GM12892 (cell line): Measurements from ENCODE around the gene MLPH.

Source experiments
- DNase-seq: peaks from one replicate; pipeline ENCODE4 v3.0.0; 2011; ENCODE audit not compliant: insufficient read length
- FAIRE-seq: peaks from 2 replicates; lab custom pipeline; 2011; peaks lifted over from hg19 to GRCh38; lab: Jason Lieb, UNC
- POLR2A ChIP-seq: IDR thresholded peaks from 2 replicates; pipeline ENCODE4 v1.6.1; 2011; ENCODE audit warnings: low read depth, low read length, control low read depth
- POLR2AphosphoS5 ChIP-seq: IDR thresholded peaks from 2 replicates; pipeline ENCODE4 v1.6.1; 2011; ENCODE audit warnings: low read depth, low read length, control low read depth
- TAF1 ChIP-seq: IDR thresholded peaks from 2 replicates; pipeline ENCODE4 v1.6.1; 2011; ENCODE audit warnings: low read depth, mild to moderate bottlenecking, control low read depth, low read length, borderline replicate concordance

The MLPH gene

GRCh38 chr2:237510502-237511217 is 23.6 kb downstream of the MLPH start:
- TF ChIP-seq POLR2A, result no peak
- TF ChIP-seq POLR2AphosphoS5, result no peak
- no peak for TF ChIP-seq TAF1
- DNase-seq (no peak), FAIRE-seq (no peak)

- no peak for DNase-seq
- TF ChIP-seq POLR2A, result no peak
- TF ChIP-seq TAF1, result no peak
- no peak for TF ChIP-seq POLR2AphosphoS5
- FAIRE-seq, result no peak
These were observed 24.4 kb downstream of the MLPH start for GRCh38 chr2:237511433-237511832.

GRCh38 chr2:237511885-237512405 is 24.9 kb downstream of the MLPH start:
- FAIRE-seq (no peak), DNase-seq (no peak)
- TF ChIP-seq POLR2AphosphoS5, result no peak
- no peak for TF ChIP-seq TAF1
- no peak for TF ChIP-seq POLR2A

- DNase-seq, result peak; percentile 78
- TF ChIP-seq TAF1 (no peak), POLR2A (no peak), POLR2AphosphoS5 (no peak)
- peak; percentile 84 for FAIRE-seq
These were observed 25.9 kb downstream of the MLPH start for GRCh38 chr2:237512774-237513466.

- TF ChIP-seq TAF1, result no peak
- no peak for TF ChIP-seq POLR2AphosphoS5
- no peak for TF ChIP-seq POLR2A
- no peak for FAIRE-seq
These were observed 26.6 kb downstream of the MLPH start for GRCh38 chr2:237513693-237514092.

GRCh38 chr2:237514474-237515130 is 27.6 kb downstream of the MLPH start:
- DNase-seq, result no peak
- TF ChIP-seq POLR2A, result no peak
- no peak for TF ChIP-seq POLR2AphosphoS5
- no peak for TF ChIP-seq TAF1
- no peak for FAIRE-seq

More at GRCh38 chr2:237513693-237514092, 26.6 kb downstream of the MLPH start:
- no peak for DNase-seq

GRCh38 chr2:237515166-237515565 is 28.1 kb downstream of the MLPH start:
- TF ChIP-seq POLR2AphosphoS5 (no peak), POLR2A (no peak), TAF1 (no peak)
- no peak for DNase-seq
- no peak for FAIRE-seq

GRCh38 chr2:237515621-237516275 is 28.7 kb downstream of the MLPH start:
- TF ChIP-seq TAF1, result no peak
- TF ChIP-seq POLR2AphosphoS5, result no peak
- no peak for TF ChIP-seq POLR2A
- DNase-seq, result no peak
- no peak for FAIRE-seq

- no peak for DNase-seq
- TF ChIP-seq POLR2A, result no peak
- TF ChIP-seq POLR2AphosphoS5, result no peak
- TF ChIP-seq TAF1, result no peak
- FAIRE-seq, result no peak
These were observed 30.1 kb downstream of the MLPH start for GRCh38 chr2:237517163-237517562.

GRCh38 chr2:237517990-237518389 is 30.9 kb downstream of the MLPH start:
- no peak for FAIRE-seq
- DNase-seq, result no peak
- TF ChIP-seq POLR2AphosphoS5 (no peak), POLR2A (no peak)

GRCh38 chr2:237519506-237520245 is 32.6 kb downstream of the MLPH start:
- no peak for TF ChIP-seq TAF1
- TF ChIP-seq POLR2A, result no peak
- TF ChIP-seq POLR2AphosphoS5, result no peak
- FAIRE-seq (no peak), DNase-seq (no peak)

GRCh38 chr2:237520290-237520689 is 33.2 kb downstream of the MLPH start:
- FAIRE-seq, result no peak
- no peak for TF ChIP-seq TAF1
- no peak for TF ChIP-seq POLR2A
- TF ChIP-seq POLR2AphosphoS5, result no peak
- no peak for DNase-seq
